K562 (cell line): ENCODE results near the gene CARM1. TPM values are rescaled to one million over a fixed set of nuclear protein-coding genes. Genes with fewer than 3 reads are reported as not detected.

Experiments used
- ATAC-seq: fragments of 200-7000 bp; cut with Tn5 transposase; 3 replicates; pipeline ENCODE4 v1.9.1; 2020; ENCODE audit warnings: moderate library complexity
- BruUV-seq: library from RNA; stranded (reverse); fragments of 400-500 nt; replicated peaks from 2 replicates; lab custom pipeline; 2021; lab: Mats Ljungman, UMichigan
- CTCF ChIA-PET: fragments of 300-600 bp; formaldehyde crosslinking; extraction: SDS; loops from one replicate; lab custom pipeline; 2021; ENCODE audit warnings: low intra/inter-chr PET ratio; lab: Yijun Ruan, JAX
- POLR2A ChIA-PET: fragments of 300-600, 350-650 bp; sonication (Branson Sonifier 250); formaldehyde crosslinking; extraction: SDS; loops from one replicate; lab custom pipeline; 2021; ENCODE audit warnings: antibody characterized with exemption, inconsistent platforms; lab: Yijun Ruan, JAX
- DNase-seq, 4 experiments: peaks; one replicate each; pipeline versions ENCODE4 v3.0.0 to v3.0.0-alpha.2; 2011 to 2018; ENCODE audit warnings: low spot score in 3 of 4, mixed read lengths in 3 of 4; ENCODE audit errors: extremely low read depth in 1 of 4
- FAIRE-seq: peaks from 2 replicates; lab custom pipeline; 2011; peaks lifted over from hg19 to GRCh38; lab: Jason Lieb, UNC
- H2AFZ ChIP-seq: 2 replicates; pipeline ENCODE4 v1.6.0; 2011; ENCODE audit warnings: low read depth, low read length, control low read depth, inconsistent platforms
- H3K27ac ChIP-seq: fragments of 200-600 bp; 3 replicates; pipeline ENCODE4 v1.8.0; 2011; ENCODE audit warnings: low read depth, mild to moderate bottlenecking, control low read depth, inconsistent platforms, low read length, moderate library complexity, mixed read lengths; ENCODE audit errors: extremely low read depth
- H3K27me3 ChIP-seq, 2 experiments: fragments of 300-600 bp in 1 of 2; 2 replicates in 1 of 2; 3 replicates in 1 of 2; pipeline versions ENCODE4 v1.6.0 to v1.8.0; 2011; ENCODE audit warnings: inconsistent platforms in 2 of 2, low read length in 2 of 2, mild to moderate bottlenecking in 1 of 2, mixed read lengths in 1 of 2, moderate library complexity in 1 of 2; ENCODE audit not compliant: control insufficient read depth in 2 of 2, insufficient read depth in 2 of 2
- H3K36me3 ChIP-seq: fragments of 300-600 bp; 3 replicates; pipeline ENCODE4 v1.8.0; 2011; ENCODE audit warnings: mild to moderate bottlenecking, low read length, inconsistent platforms; ENCODE audit not compliant: control insufficient read depth, insufficient read depth
- H3K4me1 ChIP-seq, 2 experiments: fragments of 200-600 bp in 1 of 2; replicated peaks in 1 of 2; 2 replicates in 1 of 2; 3 replicates in 1 of 2; pipeline versions ENCODE4 v1.5.1 to v1.8.0; 2011; ENCODE audit warnings: inconsistent platforms in 2 of 2, low read length in 2 of 2, mild to moderate bottlenecking in 1 of 2, mixed read lengths in 1 of 2, moderate library complexity in 1 of 2; ENCODE audit not compliant: control insufficient read depth in 2 of 2, insufficient read depth in 2 of 2
- H3K4me2 ChIP-seq: 2 replicates; pipeline ENCODE4 v1.6.1; 2011; ENCODE audit warnings: low read length, control low read depth, inconsistent platforms, mixed read lengths; ENCODE audit not compliant: insufficient read depth
- H3K4me3 ChIP-seq: fragments of 200-600 bp; sonication (generic), shearing (Covaris generic); 2 replicates; pipeline ENCODE4 v1.5.1; 2016; ENCODE audit warnings: control low read depth, inconsistent platforms
- H3K79me2 ChIP-seq: fragments of 200-600 bp; 3 replicates; pipeline ENCODE4 v1.8.0; 2011; ENCODE audit warnings: low read length, inconsistent platforms; ENCODE audit not compliant: control insufficient read depth, insufficient read depth
- H3K9ac ChIP-seq, 2 experiments: 2 replicates each; pipeline versions ENCODE4 v1.6.0 to v1.6.1; 2011; ENCODE audit warnings: low read depth in 2 of 2, low read length in 2 of 2, control low read depth in 1 of 2, inconsistent platforms in 1 of 2, mild to moderate bottlenecking in 1 of 2, mixed read lengths in 1 of 2; ENCODE audit not compliant: insufficient read depth in 1 of 2
- H3K9me1 ChIP-seq: one replicate; pipeline ENCODE4 v1.6.0; 2011; ENCODE audit warnings: inconsistent platforms, mild to moderate bottlenecking, low read length, moderate library complexity; ENCODE audit not compliant: control insufficient read depth, insufficient read depth
- H3K9me3 ChIP-seq: replicated peaks from 2 replicates; pipeline ENCODE4 v1.5.1; 2011; ENCODE audit warnings: low read depth, low read length, inconsistent platforms; ENCODE audit not compliant: control insufficient read depth, insufficient read depth
- H4K20me1 ChIP-seq: replicated peaks from 2 replicates; pipeline ENCODE4 v1.6.1; 2011; ENCODE audit warnings: low read length, inconsistent platforms, mixed read lengths; ENCODE audit not compliant: control insufficient read depth, insufficient read depth
- ARID1B ChIP-seq: fragments of 450-650 bp; IDR thresholded peaks from 2 replicates; pipeline ENCODE4 v1.6.1; 2016; ENCODE audit warnings: antibody characterized with exemption, mild to moderate bottlenecking, inconsistent platforms
- ETV1 ChIP-seq: fragments of 450-650 bp; conservative IDR thresholded peaks from 2 replicates; pipeline ENCODE4 v1.6.1; 2016; ENCODE audit warnings: missing genetic modification characterization, control low read depth, low read depth, missing compliant biosample characterization
- HBP1 ChIP-seq: fragments of 450-650 bp; formaldehyde crosslinking; IDR thresholded peaks from 2 replicates; pipeline ENCODE4 v1.4.0; 2022; ENCODE audit warnings: missing genetic modification characterization
- HMBOX1 ChIP-seq: sonication (generic); IDR thresholded peaks from 2 replicates; pipeline ENCODE4 v1.6.1; 2016
- HNRNPLL ChIP-seq: fragments of 200-400 bp; formaldehyde crosslinking; IDR thresholded peaks from 2 replicates; pipeline ENCODE4 v1.6.1; 2017; ENCODE audit warnings: low read length, low read depth, mild to moderate bottlenecking; ENCODE audit not compliant: poor library complexity, severe bottlenecking
- NCOA2 ChIP-seq, 2 experiments: fragments of 450-650 bp; IDR thresholded peaks; 2 replicates each; pipeline ENCODE4 v1.6.1; 2018; ENCODE audit warnings: mild to moderate bottlenecking in 2 of 2, moderate library complexity in 1 of 2; ENCODE audit not compliant: partially characterized antibody in 2 of 2
- POLR2B ChIP-seq: fragments of 450-650 bp; IDR thresholded peaks from 2 replicates; pipeline ENCODE4 v1.6.1; 2018; ENCODE audit warnings: low read depth; ENCODE audit not compliant: partially characterized antibody
- RBM39 ChIP-seq: fragments of 200-400 bp; formaldehyde crosslinking; optimal IDR thresholded peaks from 2 replicates; pipeline ENCODE3; 2018; ENCODE audit warnings: low read depth, low read length
- SRSF7 ChIP-seq: fragments of 200-400 bp; formaldehyde crosslinking; optimal IDR thresholded peaks from 2 replicates; pipeline ENCODE3; 2017; ENCODE audit warnings: mild to moderate bottlenecking, low read depth, low read length
- TEAD2 ChIP-seq: fragments of 450-650 bp; IDR thresholded peaks from 2 replicates; pipeline ENCODE4 v1.6.1; 2016; ENCODE audit warnings: missing genetic modification characterization, control low read depth, missing compliant biosample characterization
- USF1 ChIP-seq: sonication (generic); formaldehyde crosslinking; IDR thresholded peaks from 2 replicates; pipeline ENCODE4 v1.9.0; 2022; ENCODE audit warnings: mild to moderate bottlenecking, missing genetic modification reagents
- ZFX ChIP-seq: sonication (generic); formaldehyde crosslinking; IDR thresholded peaks from 2 replicates; pipeline ENCODE4 v1.8.0; 2022; ENCODE audit warnings: mild to moderate bottlenecking, missing genetic modification reagents, moderate library complexity
- WGBS: fragments of 100-300 bp; shearing (Covaris generic); methylation state at CpG from one replicate; pipeline ENCODE4 v1.1.6; 2016; ENCODE audit warnings: low coverage, mixed read lengths; ENCODE audit not compliant: insufficient coverage; ENCODE audit errors: missing lambda C conversion rate; 5-methylcytosine and 5-hydroxymethylcytosine counted together
- in situ Hi-C: fragments of 300-500 bp; cut with MboI; formaldehyde crosslinking; loops from 4 replicates; pipeline ENCODE4 v1.15.0; 2018; ENCODE audit warnings: inconsistent platforms, mixed read lengths
- intact Hi-C: fragments of 100-400 bp; cut with micrococcal nuclease; formaldehyde crosslinking; loops from 2 replicates; pipeline ENCODE4 v1.14.2; 2022
- polyA plus RNA-seq, 8 experiments: library from polyadenylated mRNA; depleted of rRNA in 4 of 8; stranded (reverse) in 5 of 8; unstranded in 3 of 8; fragments of >200 nt; fragmentation: Nextera tagmentation in 2 of 8; fragmentation: Illumina TruSeq in 1 of 8; extraction: Ambion mirVana in 2 of 8; extraction: Trizol in 1 of 8; gene quantifications; 2 replicates each; pipeline versions ENCODE4 v1.2.1 to v1.2.3, GENCODE V29; 2011 to 2014; ENCODE audit warnings: inconsistent platforms in 1 of 8, missing spikeins in 1 of 8
- total RNA-seq, 7 experiments: library from RNA; depleted of rRNA in 6 of 7; stranded (reverse); fragments of >200 nt in 6 of 7; fragmentation: Illumina TruSeq in 2 of 7; extraction: Trizol in 2 of 7; gene quantifications; 2 replicates each; pipeline versions ENCODE4 v1.2.1 to v1.2.3, GENCODE V29; 2011 to 2021; ENCODE audit warnings: low replicate concordance in 1 of 7
- TF ChIP-seq, protein P1 (sequence below), 2 experiments: fragments of 200-800 bp in 1 of 2; sonication (Bioruptor generic) in 1 of 2; sonication (generic) in 1 of 2; formaldehyde crosslinking in 1 of 2; IDR thresholded peaks in 1 of 2; conservative IDR thresholded peaks in 1 of 2; 2 replicates each; pipeline versions ENCODE4 v1.5.0 to v1.6.1; 2016 to 2020; ENCODE audit warnings: missing compliant biosample characterization in 1 of 2, missing genetic modification characterization in 1 of 2, missing genetic modification reagents in 1 of 2
- TF ChIP-seq, protein P2 (sequence below): fragments of 250-450 bp; sonication (Bioruptor Pico); IDR thresholded peaks from 2 replicates; pipeline ENCODE4 v1.5.0; 2021

Gene CARM1
- total and polyA plus RNA-seq, 9 of the 15 experiments (the other 6 are each of a cell fraction or from before 2014, with no cell fraction given): 0.36 to 86.0 (median 29.7) TPM

- H3K9me1 ChIP-seq: no peaks in the 10 kb centered on the region
- no peak for TF ChIP-seq HNRNPLL
- TF ChIP-seq SRSF7: no peak
- TF ChIP-seq ZFX (CRISPR knock-in tag): 0 out of 2 replicates have a peak, but pooled peaks have one; percentile 13
- TF ChIP-seq HMBOX1: no peak
- TF ChIP-seq POLR2B: no peak
- peak; percentile 83 for TF ChIP-seq USF1 (CRISPR knock-in tag)
- TF ChIP-seq, protein P1, sequence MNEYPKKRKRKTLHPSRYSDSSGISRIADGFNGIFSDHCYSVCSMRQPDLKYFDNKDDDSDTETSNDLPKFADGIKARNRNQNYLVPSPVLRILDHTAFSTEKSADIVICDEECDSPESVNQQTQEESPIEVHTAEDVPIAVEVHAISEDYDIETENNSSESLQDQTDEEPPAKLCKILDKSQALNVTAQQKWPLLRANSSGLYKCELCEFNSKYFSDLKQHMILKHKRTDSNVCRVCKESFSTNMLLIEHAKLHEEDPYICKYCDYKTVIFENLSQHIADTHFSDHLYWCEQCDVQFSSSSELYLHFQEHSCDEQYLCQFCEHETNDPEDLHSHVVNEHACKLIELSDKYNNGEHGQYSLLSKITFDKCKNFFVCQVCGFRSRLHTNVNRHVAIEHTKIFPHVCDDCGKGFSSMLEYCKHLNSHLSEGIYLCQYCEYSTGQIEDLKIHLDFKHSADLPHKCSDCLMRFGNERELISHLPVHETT (CRISPR knock-in tag; conservative IDR thresholded peaks at IDR 0.05 in 1 of 2, IDR thresholded peaks at IDR 0.05 in 1 of 2): no peak
- no peak for TF ChIP-seq TEAD2
- no peak for TF ChIP-seq ETV1 (tag)
- TF ChIP-seq HBP1 (CRISPR knock-in tag): no peak
- TF ChIP-seq, protein P2, sequence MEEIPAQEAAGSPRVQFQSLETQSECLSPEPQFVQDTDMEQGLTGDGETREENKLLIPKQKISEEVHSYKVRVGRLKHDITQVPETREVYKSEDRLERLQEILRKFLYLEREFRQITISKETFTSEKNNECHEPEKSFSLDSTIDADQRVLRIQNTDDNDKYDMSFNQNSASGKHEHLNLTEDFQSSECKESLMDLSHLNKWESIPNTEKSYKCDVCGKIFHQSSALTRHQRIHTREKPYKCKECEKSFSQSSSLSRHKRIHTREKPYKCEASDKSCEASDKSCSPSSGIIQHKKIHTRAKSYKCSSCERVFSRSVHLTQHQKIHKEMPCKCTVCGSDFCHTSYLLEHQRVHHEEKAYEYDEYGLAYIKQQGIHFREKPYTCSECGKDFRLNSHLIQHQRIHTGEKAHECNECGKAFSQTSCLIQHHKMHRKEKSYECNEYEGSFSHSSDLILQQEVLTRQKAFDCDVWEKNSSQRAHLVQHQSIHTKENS (CRISPR knock-in tag): no peak
- TF ChIP-seq ARID1B: no peak
- TF ChIP-seq RBM39: no peak
- TF ChIP-seq NCOA2 (IDR thresholded peaks at IDR 0.05; ENCODE audit: partially characterized antibody in 2 of 2): no peak
Observed at GRCh38 chr19:10927730-10928562, 56.6 kb downstream of the CARM1 start.

More at GRCh38 chr19:10927730-10928562, 56.6 kb downstream of the CARM1 start:
- H2AFZ ChIP-seq: peak overlapping the region; percentile 83
- peak overlapping the region; percentile 88 to 99 for H3K9ac ChIP-seq
- intact Hi-C loops: loop anchor here (5.0 kb wide), 1 partner anchor 56 kb away; the partner anchor contains the start of gene CARM1
- no peaks in the 10 kb centered on the region for H3K9me3 ChIP-seq
- peak overlapping the region; percentile 93 for H3K4me3 ChIP-seq
- 3% methylated on average over 32 of the region's 47 CpGs for WGBS
- H3K27me3 ChIP-seq: no peaks in the 10 kb centered on the region
- peak overlapping the region; percentile 78 for H3K27ac ChIP-seq
- peaks cover 50% of the 10 kb centered on the region for H3K36me3 ChIP-seq
- FAIRE-seq (peak; percentile 71), DNase-seq (peak in 3 of 4 experiments; percentile 32 to 74 (median 72)), ATAC-seq (peak; percentile 51)
- in situ Hi-C loops: no loop called here
- POLR2A ChIA-PET: interaction anchor here (0.6 to 0.9 kb wide), 4 partner anchors 9 to 55 kb away, joined by 3 to 7 read pairs (median 3); no protein-coding TSS in a partner anchor
- BruUV-seq: TSS peak; percentile 66
- peak overlapping the region; percentile 97 for H3K4me2 ChIP-seq
- H4K20me1 ChIP-seq: peaks cover 3% of the 10 kb centered on the region; the same call in 1 of the 2 replicates
- peaks cover 6 to 35% of the 10 kb centered on the region in 2 experiments; a peak in 4 of 5 replicates for H3K4me1 ChIP-seq
- peaks cover 39% of the 10 kb centered on the region for H3K79me2 ChIP-seq
- CTCF ChIA-PET: interaction anchor here (0.6 to 0.7 kb wide), 2 partner anchors 50 to 87 kb away, joined by 3 to 4 read pairs; no protein-coding TSS in a partner anchor
